ENCODE data around the gene MROH8. TPM values are rescaled to one million over a fixed set of nuclear protein-coding genes. Genes with fewer than 3 reads are reported as not detected.

The MROH8 gene
- total RNA-seq, 1 donor from 2014 or later, result 4.4 TPM

Other genes with a start within 250 kb of the MROH8 start
- 42.5 TPM for gene SAMHD1, start 227.8 kb downstream of the MROH8 start, total RNA-seq
- 4.9 TPM for gene RBL1, start 83.6 kb downstream of the MROH8 start, total RNA-seq
- 84.7 TPM for gene RPN2, start 218 bp downstream of the MROH8 start, total RNA-seq
- gene GHRH, start 82.3 kb upstream of the MROH8 start, total RNA-seq, result not detected
- gene MANBAL, start 110.1 kb upstream of the MROH8 start, total RNA-seq, result 16.6 TPM
- 5.1 TPM for gene SRC, start 166.6 kb upstream of the MROH8 start, total RNA-seq

Measured in left ventricle myocardium superior (tissue), 1 donor.